K562 (cell line): ENCODE measurements around the gene ENKUR. TPM values are rescaled to one million over a fixed set of nuclear protein-coding genes. Genes with fewer than 3 reads are reported as not detected.
A peak's percentile ranks its signal among the peaks of the same experiment; 100 is the strongest.

Experiments used
- BCLAF1 ChIP-seq, 2 experiments: fragments of 450-650 bp in 1 of 2; IDR thresholded peaks; 2 replicates each; pipeline ENCODE4 v1.6.1; 2011 to 2017; ENCODE audit warnings: low read depth in 2 of 2, antibody characterized with exemption in 1 of 2, borderline replicate concordance in 1 of 2, low read length in 1 of 2, mild to moderate bottlenecking in 1 of 2, mixed read lengths in 1 of 2; ENCODE audit not compliant: control insufficient read depth in 1 of 2
- HMG20B ChIP-seq: fragments of 250-450 bp; sonication (Bioruptor Pico); IDR thresholded peaks from 2 replicates; pipeline ENCODE4 v1.5.0; 2021; ENCODE audit warnings: mild to moderate bottlenecking
- NR2C1 ChIP-seq, 2 experiments: fragments of 450-650 bp; IDR thresholded peaks; 2 replicates each; pipeline ENCODE4 v1.6.1; 2017; ENCODE audit warnings: mild to moderate bottlenecking in 2 of 2, antibody characterized with exemption in 1 of 2, inconsistent platforms in 1 of 2, missing compliant biosample characterization in 1 of 2, missing genetic modification characterization in 1 of 2
- POLR2G ChIP-seq: fragments of 200-400 bp; formaldehyde crosslinking; IDR thresholded peaks from 2 replicates; pipeline ENCODE4 v1.6.1; 2017; ENCODE audit warnings: low read depth, mild to moderate bottlenecking, antibody characterized with exemption, low read length, moderate library complexity
- RB1 ChIP-seq: fragments of 450-650 bp; IDR thresholded peaks from 2 replicates; pipeline ENCODE4 v1.6.1; 2017; ENCODE audit warnings: low read depth, mild to moderate bottlenecking
- RCOR1 ChIP-seq, 2 experiments: IDR thresholded peaks; 2 replicates each; pipeline ENCODE4 v1.6.1; 2012; ENCODE audit warnings: low read depth in 2 of 2, low read length in 2 of 2, borderline replicate concordance in 1 of 2, improper control_type of control experiment in 1 of 2
- SMARCA5 ChIP-seq: fragments of 450-650 bp; IDR thresholded peaks from 2 replicates; pipeline ENCODE4 v1.6.1; 2016
- ZNF143 ChIP-seq: sonication (generic); formaldehyde crosslinking; IDR thresholded peaks from 2 replicates; pipeline ENCODE4 v1.9.0; 2022; ENCODE audit warnings: mild to moderate bottlenecking, missing genetic modification reagents
- ZNF184 ChIP-seq: sonication (generic); formaldehyde crosslinking; IDR thresholded peaks from 2 replicates; pipeline ENCODE4 v1.5.0; 2020; ENCODE audit warnings: missing genetic modification reagents
- ZNF507 ChIP-seq: conservative IDR thresholded peaks from 2 replicates; pipeline ENCODE4 v1.6.1; 2017; ENCODE audit warnings: missing genetic modification characterization, missing compliant biosample characterization
- ZNF561 ChIP-seq: fragments of 450-650 bp; formaldehyde crosslinking; conservative IDR thresholded peaks from 2 replicates; pipeline ENCODE4 v1.4.0; 2020; ENCODE audit warnings: mild to moderate bottlenecking, moderate library complexity
- ZNF586 ChIP-seq: fragments of 450-650 bp; formaldehyde crosslinking; conservative IDR thresholded peaks from 2 replicates; pipeline ENCODE4 v1.4.0; 2020; ENCODE audit warnings: mild to moderate bottlenecking, moderate library complexity
- ZNF699 ChIP-seq: fragments of 250-450 bp; sonication (Bioruptor Pico); IDR thresholded peaks from 2 replicates; pipeline ENCODE4 v1.8.0; 2021; ENCODE audit warnings: mild to moderate bottlenecking, moderate library complexity; ENCODE audit not compliant: insufficient replicate concordance
- polyA plus RNA-seq, 8 experiments: library from polyadenylated mRNA; depleted of rRNA in 4 of 8; stranded (reverse) in 5 of 8; unstranded in 3 of 8; fragments of >200 nt; fragmentation: Nextera tagmentation in 2 of 8; fragmentation: Illumina TruSeq in 1 of 8; extraction: Ambion mirVana in 2 of 8; extraction: Trizol in 1 of 8; gene quantifications; 2 replicates each; pipeline versions ENCODE4 v1.2.1 to v1.2.3, GENCODE V29; 2011 to 2014; ENCODE audit warnings: inconsistent platforms in 1 of 8, missing spikeins in 1 of 8
- total RNA-seq, 7 experiments: library from RNA; depleted of rRNA in 6 of 7; stranded (reverse); fragments of >200 nt in 6 of 7; fragmentation: Illumina TruSeq in 2 of 7; extraction: Trizol in 2 of 7; gene quantifications; 2 replicates each; pipeline versions ENCODE4 v1.2.1 to v1.2.3, GENCODE V29; 2011 to 2021; ENCODE audit warnings: low replicate concordance in 1 of 7
- TF ChIP-seq, protein P1 (sequence below): sonication (generic); formaldehyde crosslinking; IDR thresholded peaks from 2 replicates; pipeline ENCODE4 v1.8.0; 2023; ENCODE audit warnings: mild to moderate bottlenecking, missing genetic modification reagents
- TF ChIP-seq, protein P2 (sequence below): fragments of 450-650 bp; formaldehyde crosslinking; IDR thresholded peaks from 2 replicates; pipeline ENCODE4 v1.4.0; 2022; ENCODE audit warnings: missing genetic modification characterization
- TF ChIP-seq, protein P3 (sequence below): sonication (generic); formaldehyde crosslinking; IDR thresholded peaks from 2 replicates; pipeline ENCODE4 v1.8.1; 2022; ENCODE audit warnings: missing genetic modification reagents

ENKUR gene
- total and polyA plus RNA-seq, 9 of the 15 experiments (the other 6 are each of a cell fraction or from before 2014, with no cell fraction given) = 0.06 to 0.46 (median 0.20) TPM

GRCh38 chr10:24958721-24959381 is 57.1 kb downstream of the ENKUR start (continued):
- TF ChIP-seq, protein P1, sequence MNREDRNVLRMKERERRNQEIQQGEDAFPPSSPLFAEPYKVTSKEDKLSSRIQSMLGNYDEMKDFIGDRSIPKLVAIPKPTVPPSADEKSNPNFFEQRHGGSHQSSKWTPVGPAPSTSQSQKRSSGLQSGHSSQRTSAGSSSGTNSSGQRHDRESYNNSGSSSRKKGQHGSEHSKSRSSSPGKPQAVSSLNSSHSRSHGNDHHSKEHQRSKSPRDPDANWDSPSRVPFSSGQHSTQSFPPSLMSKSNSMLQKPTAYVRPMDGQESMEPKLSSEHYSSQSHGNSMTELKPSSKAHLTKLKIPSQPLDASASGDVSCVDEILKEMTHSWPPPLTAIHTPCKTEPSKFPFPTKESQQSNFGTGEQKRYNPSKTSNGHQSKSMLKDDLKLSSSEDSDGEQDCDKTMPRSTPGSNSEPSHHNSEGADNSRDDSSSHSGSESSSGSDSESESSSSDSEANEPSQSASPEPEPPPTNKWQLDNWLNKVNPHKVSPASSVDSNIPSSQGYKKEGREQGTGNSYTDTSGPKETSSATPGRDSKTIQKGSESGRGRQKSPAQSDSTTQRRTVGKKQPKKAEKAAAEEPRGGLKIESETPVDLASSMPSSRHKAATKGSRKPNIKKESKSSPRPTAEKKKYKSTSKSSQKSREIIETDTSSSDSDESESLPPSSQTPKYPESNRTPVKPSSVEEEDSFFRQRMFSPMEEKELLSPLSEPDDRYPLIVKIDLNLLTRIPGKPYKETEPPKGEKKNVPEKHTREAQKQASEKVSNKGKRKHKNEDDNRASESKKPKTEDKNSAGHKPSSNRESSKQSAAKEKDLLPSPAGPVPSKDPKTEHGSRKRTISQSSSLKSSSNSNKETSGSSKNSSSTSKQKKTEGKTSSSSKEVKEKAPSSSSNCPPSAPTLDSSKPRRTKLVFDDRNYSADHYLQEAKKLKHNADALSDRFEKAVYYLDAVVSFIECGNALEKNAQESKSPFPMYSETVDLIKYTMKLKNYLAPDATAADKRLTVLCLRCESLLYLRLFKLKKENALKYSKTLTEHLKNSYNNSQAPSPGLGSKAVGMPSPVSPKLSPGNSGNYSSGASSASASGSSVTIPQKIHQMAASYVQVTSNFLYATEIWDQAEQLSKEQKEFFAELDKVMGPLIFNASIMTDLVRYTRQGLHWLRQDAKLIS = no peak
- TF ChIP-seq, protein P2, sequence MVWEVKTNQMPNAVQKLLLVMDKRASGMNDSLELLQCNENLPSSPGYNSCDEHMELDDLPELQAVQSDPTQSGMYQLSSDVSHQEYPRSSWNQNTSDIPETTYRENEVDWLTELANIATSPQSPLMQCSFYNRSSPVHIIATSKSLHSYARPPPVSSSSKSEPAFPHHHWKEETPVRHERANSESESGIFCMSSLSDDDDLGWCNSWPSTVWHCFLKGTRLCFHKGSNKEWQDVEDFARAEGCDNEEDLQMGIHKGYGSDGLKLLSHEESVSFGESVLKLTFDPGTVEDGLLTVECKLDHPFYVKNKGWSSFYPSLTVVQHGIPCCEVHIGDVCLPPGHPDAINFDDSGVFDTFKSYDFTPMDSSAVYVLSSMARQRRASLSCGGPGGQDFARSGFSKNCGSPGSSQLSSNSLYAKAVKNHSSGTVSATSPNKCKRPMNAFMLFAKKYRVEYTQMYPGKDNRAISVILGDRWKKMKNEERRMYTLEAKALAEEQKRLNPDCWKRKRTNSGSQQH (CRISPR knock-in tag) = no peak
- TF ChIP-seq RB1 (no peak), ZNF586 (no peak), RCOR1 (IDR thresholded peaks at IDR 0.05; ENCODE audit: borderline replicate concordance in 1 of 2, low read depth in 2 of 2, low read length in 2 of 2) (peak in 1 of 2 experiments; percentile 43; a peak in 1 of 4 replicates), ZNF561 (CRISPR knock-in tag) (no peak), ZNF699 (CRISPR knock-in tag) (no peak), SMARCA5 (no peak), POLR2G (no peak), ZNF184 (no peak), HMG20B (no peak), BCLAF1 (IDR thresholded peaks at IDR 0.05; ENCODE audit: borderline replicate concordance in 1 of 2, control insufficient read depth in 1 of 2, low read depth in 2 of 2, low read length in 1 of 2) (no peak), ZNF143 (CRISPR knock-in tag) (no peak), ZNF507 (tag) (no peak), NR2C1 (IDR thresholded peaks at IDR 0.05) (no peak), NR2C1 (tag; IDR thresholded peaks at IDR 0.05) (no peak)
- TF ChIP-seq, protein P3, sequence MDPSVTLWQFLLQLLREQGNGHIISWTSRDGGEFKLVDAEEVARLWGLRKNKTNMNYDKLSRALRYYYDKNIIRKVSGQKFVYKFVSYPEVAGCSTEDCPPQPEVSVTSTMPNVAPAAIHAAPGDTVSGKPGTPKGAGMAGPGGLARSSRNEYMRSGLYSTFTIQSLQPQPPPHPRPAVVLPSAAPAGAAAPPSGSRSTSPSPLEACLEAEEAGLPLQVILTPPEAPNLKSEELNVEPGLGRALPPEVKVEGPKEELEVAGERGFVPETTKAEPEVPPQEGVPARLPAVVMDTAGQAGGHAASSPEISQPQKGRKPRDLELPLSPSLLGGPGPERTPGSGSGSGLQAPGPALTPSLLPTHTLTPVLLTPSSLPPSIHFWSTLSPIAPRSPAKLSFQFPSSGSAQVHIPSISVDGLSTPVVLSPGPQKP (CRISPR knock-in tag) = no peak
